Esophagus mucosa (tissue), 1 donor: ENCODE results near the gene MRPL47. TPM values are rescaled to one million over a fixed set of nuclear protein-coding genes. Genes with fewer than 3 reads are reported as not detected.
A peak's percentile ranks its signal among the peaks of the same experiment; 100 is the strongest.
"Not testable (repeated sequence)": the region's sequence is repeated elsewhere in the genome, so short reads cannot be mapped to it uniquely, and the experiment has no call there.

Source experiments
- ATAC-seq: fragments of 200-7000 bp; cut with Tn5 transposase; one replicate; pipeline ENCODE4 v1.9.1; 2020
- total RNA-seq: library from RNA; stranded (reverse); gene quantifications from one replicate; pipeline ENCODE4 v1.2.4, GENCODE V29; 2023
- donor health status: DM: yes; HTN: yes; CAD: no.

MRPL47 gene
- total RNA-seq: 23.6 TPM

GRCh38 chr3:179604321-179605078, at the start of gene MRPL47, which contains the start of gene NDUFB5:
Gene MRPL47 (minus strand): TSS chr3:179604638. CDS start chr3:179604624, 14 bp downstream.
Gene NDUFB5 (plus strand): TSS chr3:179604794. CDS start chr3:179604816, 22 bp downstream.
- peak; percentile 100 for ATAC-seq

GRCh38 chr3:179653096-179653797, 48.8 kb upstream of the MRPL47 start:
- ATAC-seq: peak; percentile 82

- peak; percentile 64 for ATAC-seq
These were observed 48.1 kb upstream of the MRPL47 start, which contains the start of gene USP13 for GRCh38 chr3:179652447-179653095. Gene USP13 (plus strand): TSS chr3:179653040. CDS start chr3:179653226, 186 bp downstream.

GRCh38 chr3:179651687-179652446, 47.4 kb upstream of the MRPL47 start:
- ATAC-seq: no peak

- no peak for ATAC-seq
These were observed 41.7 kb upstream of the MRPL47 start for GRCh38 chr3:179646177-179646576.

GRCh38 chr3:179643837-179644236, 39.4 kb upstream of the MRPL47 start:
- ATAC-seq: not testable (repeated sequence)

- no peak for ATAC-seq
These were observed 38.4 kb upstream of the MRPL47 start for GRCh38 chr3:179642871-179643270.

- ATAC-seq: no peak
These were observed 36.0 kb upstream of the MRPL47 start for GRCh38 chr3:179640469-179640868.

GRCh38 chr3:179630753-179631451, 26.5 kb upstream of the MRPL47 start:
- no peak for ATAC-seq

- ATAC-seq: no peak
These were observed 20.0 kb upstream of the MRPL47 start for GRCh38 chr3:179624451-179624850.

- no peak for ATAC-seq
These were observed 17.6 kb upstream of the MRPL47 start for GRCh38 chr3:179622023-179622422.

GRCh38 chr3:179615458-179616173, 11.2 kb upstream of the MRPL47 start:
- ATAC-seq: no peak

GRCh38 chr3:179613807-179614206, 9.4 kb upstream of the MRPL47 start:
- no peak for ATAC-seq

- no peak for ATAC-seq
These were observed 5.6 kb upstream of the MRPL47 start for GRCh38 chr3:179610066-179610465.

GRCh38 chr3:179608931-179609720, 4.7 kb upstream of the MRPL47 start:
- no peak for ATAC-seq

- ATAC-seq: no peak
These were observed 2.2 kb upstream of the MRPL47 start for GRCh38 chr3:179606534-179607085.

GRCh38 chr3:179603831-179604230, 607 bp downstream of the MRPL47 start:
- no peak for ATAC-seq

GRCh38 chr3:179603321-179603720, 1.1 kb downstream of the MRPL47 start:
- no peak for ATAC-seq

- no peak for ATAC-seq
These were observed 4.9 kb downstream of the MRPL47 start for GRCh38 chr3:179599531-179599930.

GRCh38 chr3:179591313-179591712, 13.1 kb downstream of the MRPL47 start:
- ATAC-seq: no peak
